Measurements from ENCODE around the gene DSC2.

Gene DSC2

GRCh38 chr18:31045599-31045998, 56.6 kb downstream of the DSC2 start:
- no peak for TF ChIP-seq CTCF (IDR thresholded peaks at IDR 0.05; ENCODE audit: low read depth, low read length)
- Histone ChIP-seq H3K4me1 (no peaks in the 10 kb centered on the region), H3K36me3 (no peaks in the 10 kb centered on the region), H3K27me3 (peaks cover 31% of the 10 kb centered on the region), H3K9me3 (no peaks in the 10 kb centered on the region), H3K4me3 (ENCODE audit: low read depth, low read length) (no peak overlapping the region)
- no peak for DNase-seq

- no peak for DNase-seq
- Histone ChIP-seq H3K27me3 (peaks cover 38% of the 10 kb centered on the region), H3K4me1 (no peaks in the 10 kb centered on the region), H3K36me3 (no peaks in the 10 kb centered on the region), H3K4me3 (ENCODE audit: low read depth, low read length) (no peak overlapping the region), H3K9me3 (no peaks in the 10 kb centered on the region)
- TF ChIP-seq CTCF (IDR thresholded peaks at IDR 0.05; ENCODE audit: low read depth, low read length): no peak
These were observed 57.3 kb downstream of the DSC2 start for GRCh38 chr18:31044926-31045325.

DNA sequence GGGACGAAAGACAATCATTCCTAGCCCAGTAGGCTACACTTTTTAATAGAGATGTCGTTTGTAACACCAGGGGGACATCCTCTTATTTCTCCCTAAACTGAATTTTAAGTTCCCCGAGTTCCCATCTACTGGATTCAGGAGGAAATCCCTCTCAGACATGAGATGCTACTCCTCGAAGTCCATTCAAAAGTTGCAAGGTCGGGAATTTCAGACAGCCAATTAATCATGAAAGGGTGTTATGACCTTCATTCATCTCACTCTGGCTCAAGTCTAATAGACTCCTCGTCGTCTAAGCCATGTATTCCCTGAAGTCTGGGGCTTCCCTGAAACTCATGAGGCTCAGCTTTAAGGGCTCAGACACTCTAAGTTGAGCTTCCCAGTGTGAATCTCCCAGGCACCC, 58.5 kb downstream of the DSC2 start:
- H3K36me3 ChIP-seq: no peaks in the 10 kb centered on the region
- H3K9me3 ChIP-seq: no peaks in the 10 kb centered on the region
- no peak for TF ChIP-seq CTCF (IDR thresholded peaks at IDR 0.05; ENCODE audit: low read depth, low read length)
- H3K4me1 ChIP-seq: no peaks in the 10 kb centered on the region
- DNase-seq: no peak
- no peak overlapping the region for H3K4me3 ChIP-seq (ENCODE audit: low read depth, low read length)
- H3K27me3 ChIP-seq: peaks cover 40% of the 10 kb centered on the region

DNA sequence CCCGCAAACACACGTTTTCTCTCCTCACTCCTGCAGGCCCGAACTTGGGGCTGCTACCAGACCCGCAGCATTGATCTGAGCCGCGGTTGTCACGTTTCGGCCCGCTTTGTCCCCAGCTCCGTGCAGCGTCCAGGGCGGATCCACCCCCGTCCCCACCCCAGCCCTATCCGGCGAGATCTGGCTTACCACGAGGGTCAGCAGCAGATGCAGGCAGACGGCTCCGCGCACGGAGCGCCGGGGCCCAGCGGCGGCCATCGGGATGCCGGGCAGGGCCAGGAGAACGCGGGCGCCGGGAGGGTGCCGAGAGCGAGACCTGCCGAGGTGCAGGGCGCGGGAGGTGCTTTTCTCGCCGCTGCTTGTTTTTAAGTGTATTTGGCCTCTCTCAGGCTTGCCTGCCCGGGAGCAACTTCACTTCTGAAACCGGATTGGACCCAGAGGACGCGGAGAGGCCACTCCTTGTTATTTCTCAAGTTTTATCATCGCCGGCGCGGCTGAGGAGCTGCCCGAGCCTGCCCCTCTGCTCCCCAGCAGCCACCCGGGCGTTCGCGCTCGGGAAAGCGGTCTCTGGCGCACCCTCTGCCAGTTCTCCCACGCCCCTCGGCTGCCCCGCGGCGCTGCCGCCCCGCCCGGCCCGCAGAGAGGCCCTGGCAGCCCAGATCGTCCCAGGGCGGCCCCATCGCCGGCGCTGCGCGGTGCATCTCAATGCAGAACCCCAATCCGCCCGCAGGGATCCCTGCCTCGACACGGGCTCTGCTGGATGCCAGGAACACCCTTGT, 59.6 kb downstream of the DSC2 start, which contains the start of gene DSC3:
TSS of gene DSC3 (minus strand) at position 337 of the 776 bp plus-strand sequence. CDS start at position 255, 82 bp downstream.
- Histone ChIP-seq H3K4me1 (no peaks in the 10 kb centered on the region), H3K9me3 (no peaks in the 10 kb centered on the region), H3K36me3 (no peaks in the 10 kb centered on the region), H3K4me3 (ENCODE audit: low read depth, low read length) (no peak within 1 kb of the TSS), H3K27me3 (peaks cover 40% of the 10 kb centered on the region)
- TF ChIP-seq CTCF (IDR thresholded peaks at IDR 0.05; ENCODE audit: low read depth, low read length): no peak
- peak; percentile 8 for DNase-seq

- no peak for TF ChIP-seq CTCF (IDR thresholded peaks at IDR 0.05; ENCODE audit: low read depth, low read length)
- H3K36me3 ChIP-seq: no peaks in the 10 kb centered on the region
- no peaks in the 10 kb centered on the region for H3K4me1 ChIP-seq
- H3K9me3 ChIP-seq: no peaks in the 10 kb centered on the region
- no peak for DNase-seq
- H3K27me3 ChIP-seq: peaks cover 40% of the 10 kb centered on the region
- no peak overlapping the region for H3K4me3 ChIP-seq (ENCODE audit: low read depth, low read length)
These were observed 60.2 kb downstream of the DSC2 start for GRCh38 chr18:31042084-31042405.

DNA sequence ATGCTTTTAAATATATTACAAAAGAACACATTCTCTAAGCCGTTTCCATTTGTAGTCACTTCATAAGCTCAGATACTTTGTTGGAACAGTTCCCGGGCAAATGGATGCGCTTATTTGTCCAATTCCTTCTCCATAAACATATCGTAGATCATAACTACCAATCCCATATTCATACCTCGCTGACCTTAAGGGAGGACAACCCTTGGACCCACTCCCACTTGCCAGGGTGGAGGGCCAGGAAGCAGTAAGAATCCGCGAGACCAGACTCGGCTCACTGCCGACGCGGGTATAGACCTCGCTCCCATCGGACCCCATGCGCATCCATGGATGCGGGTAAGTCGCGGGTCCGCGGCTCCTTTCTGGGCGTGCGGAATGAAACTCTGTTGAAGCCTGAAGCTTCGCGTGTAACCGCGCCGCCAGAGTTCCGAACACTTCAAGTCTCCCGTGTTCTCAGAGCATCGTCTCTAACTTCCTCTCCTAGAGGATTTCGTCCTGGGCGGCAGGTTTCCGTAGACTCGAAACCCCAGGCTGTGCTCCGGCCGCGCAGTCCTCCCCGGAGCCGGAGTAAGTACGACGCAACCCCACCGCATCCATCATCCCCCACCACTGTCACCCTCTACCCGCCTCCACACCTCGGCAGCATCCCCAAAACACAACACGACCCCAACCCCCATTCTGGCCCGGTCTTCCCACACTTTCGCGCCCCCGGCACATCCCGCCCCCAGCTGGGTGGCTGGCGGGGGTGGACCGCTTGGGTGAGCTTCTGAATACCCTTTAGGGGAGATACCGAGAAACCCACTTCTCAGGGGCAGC, 60.7 kb downstream of the DSC2 start:
- Histone ChIP-seq H3K36me3 (no peaks in the 10 kb centered on the region), H3K9me3 (no peaks in the 10 kb centered on the region), H3K4me3 (ENCODE audit: low read depth, low read length) (no peak overlapping the region), H3K27me3 (peaks cover 40% of the 10 kb centered on the region), H3K4me1 (no peaks in the 10 kb centered on the region)
- DNase-seq: no peak
- no peak for TF ChIP-seq CTCF (IDR thresholded peaks at IDR 0.05; ENCODE audit: low read depth, low read length)

Data from BE2C (cell line).